Tibial artery (tissue), 4 donors: ENCODE results near the gene NCOR2.

Experiments
- DNase-seq, 2 donors: peaks; one replicate each; pipeline ENCODE4 v3.0.0-alpha.2; 2019
- H3K27ac ChIP-seq, 2 donors: fragments of 200-600 bp; sonication (generic) in 1 of 2; 1 replicate in 1 of 2; 2 replicates in 1 of 2; pipeline ENCODE4 v1.5.1; 2018 to 2019; ENCODE audit warnings: mild to moderate bottlenecking in 1 of 2
- H3K27me3 ChIP-seq, 2 donors: fragments of 200-600 bp; sonication (generic) in 1 of 2; one replicate each; pipeline versions ENCODE4 v1.5.1 to v1.6.0; 2016 to 2019
- H3K36me3 ChIP-seq, 3 donors: fragments of 200-600 bp; sonication (generic) in 2 of 3; one replicate each; pipeline ENCODE4 v1.5.1; 2016 to 2019; ENCODE audit warnings: mild to moderate bottlenecking in 2 of 3
- H3K4me1 ChIP-seq, 4 donors: fragments of 200-600 bp; sonication (generic) in 2 of 4; 1 replicate in 3 of 4; 2 replicates in 1 of 4; pipeline ENCODE4 v1.5.1; 2016 to 2019
- H3K4me3 ChIP-seq, 2 donors: fragments of 200-600 bp; sonication (generic) in 1 of 2; 1 replicate in 1 of 2; 2 replicates in 1 of 2; pipeline ENCODE4 v1.5.1; 2018 to 2019; ENCODE audit warnings: mild to moderate bottlenecking in 2 of 2
- H3K9me3 ChIP-seq, 3 donors: fragments of 200-600 bp; sonication (generic) in 1 of 3; one replicate each; pipeline ENCODE4 v1.5.1; 2016 to 2019
- CTCF ChIP-seq, 2 experiments: fragments of 200-600 bp in 1 of 2; fragments of 450-650 bp in 1 of 2; IDR thresholded peaks; one replicate each; pipeline ENCODE4 v1.5.1; 2017 to 2019; ENCODE audit warnings: antibody characterized with exemption in 2 of 2, mild to moderate bottlenecking in 1 of 2, moderate library complexity in 1 of 2
- intact Hi-C: fragments of 100-400 bp; cut with DNase I; formaldehyde crosslinking; loops from one replicate; pipeline ENCODE4 v1.15.0; 2023; ENCODE audit warnings: low total_unique reads

NCOR2 gene

DNA sequence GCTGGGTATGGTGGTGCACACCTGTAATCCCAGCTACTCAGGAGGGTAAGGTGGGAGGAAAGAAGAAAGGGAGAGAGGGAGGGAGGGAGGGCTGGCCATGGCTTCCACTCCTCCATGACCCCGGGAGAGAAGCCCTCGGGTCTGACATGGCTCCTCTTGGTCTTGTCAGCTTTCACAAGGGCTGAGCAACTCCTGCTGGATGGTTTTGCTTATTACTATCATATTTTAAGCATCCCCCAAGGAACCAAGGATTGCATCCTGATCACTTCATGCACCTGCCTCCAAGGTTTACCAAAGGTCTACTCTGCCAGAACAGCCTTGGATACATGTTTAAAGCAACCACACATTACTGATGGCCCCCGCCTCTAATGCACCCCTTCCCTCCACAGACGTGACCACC, 28.0 kb upstream of the NCOR2 start:
- TF ChIP-seq CTCF (IDR thresholded peaks at IDR 0.05): no peak
- no peaks in the 10 kb centered on the region for H3K36me3 ChIP-seq
- H3K4me1 ChIP-seq: no peaks in the 10 kb centered on the region
- no peaks in the 10 kb centered on the region for H3K9me3 ChIP-seq
- H3K4me3 ChIP-seq: no peak overlapping the region
- H3K27me3 ChIP-seq: no peaks in the 10 kb centered on the region
- DNase-seq: no peak
- H3K27ac ChIP-seq: no peak overlapping the region
- intact Hi-C loops: no loop called here

DNA sequence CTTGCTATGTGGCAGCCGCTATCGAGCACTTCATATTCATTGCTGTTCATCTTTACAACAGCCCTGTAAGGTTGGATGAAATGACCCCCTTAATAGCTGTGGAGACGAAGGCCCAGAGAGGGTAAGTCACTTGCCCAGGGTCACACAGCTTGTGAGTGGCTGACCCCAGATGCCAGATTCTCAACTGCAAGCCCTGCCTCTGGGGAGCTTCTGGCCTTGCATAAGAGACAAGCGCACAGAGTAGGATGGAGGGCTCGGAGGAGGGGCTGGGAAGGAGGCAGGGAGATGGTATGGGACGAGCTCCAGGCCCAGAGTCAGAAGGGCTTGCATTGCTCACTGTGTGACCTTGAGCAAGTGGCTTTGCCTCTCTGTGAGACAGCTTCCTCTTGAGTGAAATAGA, 27.4 kb upstream of the NCOR2 start:
- H3K27me3 ChIP-seq: no peaks in the 10 kb centered on the region
- no peaks in the 10 kb centered on the region for H3K4me1 ChIP-seq
- no peak overlapping the region for H3K27ac ChIP-seq
- H3K4me3 ChIP-seq: no peak overlapping the region
- no peak for TF ChIP-seq CTCF (IDR thresholded peaks at IDR 0.05)
- H3K9me3 ChIP-seq: no peaks in the 10 kb centered on the region
- intact Hi-C loops: no loop called here
- no peaks in the 10 kb centered on the region for H3K36me3 ChIP-seq
- DNase-seq: no peak

GRCh38 chr12:124593851-124594401, 26.5 kb upstream of the NCOR2 start:
- Histone ChIP-seq H3K4me1 (peaks cover 0 to 4% (median 0%) of the 10 kb centered on the region in 4 donors), H3K9me3 (no peaks in the 10 kb centered on the region), H3K27me3 (no peaks in the 10 kb centered on the region), H3K4me3 (no peak overlapping the region), H3K27ac (no peak overlapping the region), H3K36me3 (no peaks in the 10 kb centered on the region)
- TF ChIP-seq CTCF (IDR thresholded peaks at IDR 0.05): no peak
- intact Hi-C loops: no loop called here
- DNase-seq: no peak

DNA sequence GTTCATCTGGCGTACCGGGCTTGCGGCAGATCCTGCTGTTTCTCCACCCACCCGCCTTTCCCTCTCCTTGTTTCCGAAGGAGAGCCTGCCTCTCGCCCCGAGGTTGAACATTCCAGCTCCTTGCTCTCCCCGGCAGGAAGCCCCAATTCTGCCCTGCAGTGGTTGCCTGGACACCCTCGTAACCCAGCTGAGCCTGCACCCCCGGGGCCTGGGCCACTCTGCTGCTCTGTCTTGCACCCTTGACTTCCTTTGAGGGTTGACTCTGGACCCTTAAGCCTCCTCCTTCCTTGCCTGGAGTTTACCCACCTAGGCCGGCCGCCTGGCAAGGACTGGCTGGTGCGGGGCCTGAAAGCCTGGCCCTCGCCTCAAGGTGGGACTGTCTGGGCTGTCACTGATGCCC, 25.8 kb upstream of the NCOR2 start:
- Histone ChIP-seq H3K4me1 (peaks cover 0 to 10% (median 2%) of the 10 kb centered on the region in 4 donors), H3K27me3 (no peaks in the 10 kb centered on the region), H3K4me3 (no peak overlapping the region), H3K9me3 (no peaks in the 10 kb centered on the region), H3K27ac (no peak overlapping the region), H3K36me3 (no peaks in the 10 kb centered on the region)
- no peak for DNase-seq
- intact Hi-C loops: no loop called here
- TF ChIP-seq CTCF (IDR thresholded peaks at IDR 0.05): no peak

DNA sequence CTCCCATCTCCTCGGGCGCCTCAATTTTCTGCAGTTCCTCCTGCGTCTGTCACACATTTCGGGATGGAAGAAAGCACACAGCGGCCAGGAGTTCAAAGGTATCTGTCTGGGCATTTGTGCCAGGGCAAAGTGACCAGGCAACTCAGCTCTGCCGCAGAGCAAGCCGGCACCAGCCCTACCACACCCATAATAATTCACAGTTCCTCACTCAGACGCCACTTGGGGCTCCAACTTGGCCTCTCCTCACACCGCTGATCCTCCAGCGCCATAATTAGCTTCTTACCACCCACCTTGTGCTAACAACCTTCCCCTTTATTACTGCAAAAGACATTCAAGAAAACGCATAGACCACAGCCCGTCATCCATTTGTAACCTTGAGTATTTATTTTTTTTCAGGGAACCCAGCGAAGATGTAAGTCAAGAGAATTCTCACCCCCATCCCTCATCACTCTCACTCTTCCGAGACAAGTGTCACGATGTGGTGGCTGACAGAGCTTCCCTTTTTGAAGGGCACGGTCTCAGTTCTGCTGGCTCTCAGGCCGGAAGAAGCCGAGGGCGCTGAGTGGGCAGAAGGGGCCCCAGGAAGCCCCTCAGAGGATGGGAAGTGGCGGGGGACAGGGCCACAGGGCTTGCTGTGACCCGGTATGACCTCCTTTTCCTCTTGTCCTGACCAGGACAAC, 25.2 kb upstream of the NCOR2 start:
- H3K27me3 ChIP-seq: no peaks in the 10 kb centered on the region
- H3K36me3 ChIP-seq: no peaks in the 10 kb centered on the region
- H3K4me3 ChIP-seq: no peak overlapping the region
- intact Hi-C loops: no loop called here
- TF ChIP-seq CTCF (IDR thresholded peaks at IDR 0.05): no peak
- no peaks in the 10 kb centered on the region for H3K9me3 ChIP-seq
- H3K27ac ChIP-seq: no peak overlapping the region
- no peak for DNase-seq
- peaks cover 0 to 10% (median 2%) of the 10 kb centered on the region in 4 donors for H3K4me1 ChIP-seq
